ENCODE data around the gene CLOCK.

Gene CLOCK

DNA sequence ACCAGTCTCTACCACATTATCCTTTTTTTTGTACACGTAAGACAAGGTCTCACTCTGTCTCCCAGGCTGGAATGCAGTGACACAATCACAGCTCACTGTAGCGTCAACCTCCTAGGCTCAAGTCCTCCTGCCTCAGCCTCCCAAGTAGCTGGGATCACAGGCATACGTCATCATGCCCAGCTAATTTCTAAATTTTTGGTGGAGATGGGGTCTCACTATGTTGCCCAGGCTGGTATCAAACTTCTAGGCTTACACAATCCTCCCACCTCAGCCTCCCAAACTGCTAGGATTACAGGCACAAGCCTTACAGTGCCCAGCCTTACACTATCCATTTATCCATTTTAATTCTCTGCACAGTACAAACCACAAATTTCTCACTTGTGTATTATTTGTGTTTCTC lies 58.0 kb downstream of the CLOCK start:
- no peak for DNase-seq (ENCODE audit: extremely low read depth in 1 of 2, low read depth in 1 of 2)

DNA sequence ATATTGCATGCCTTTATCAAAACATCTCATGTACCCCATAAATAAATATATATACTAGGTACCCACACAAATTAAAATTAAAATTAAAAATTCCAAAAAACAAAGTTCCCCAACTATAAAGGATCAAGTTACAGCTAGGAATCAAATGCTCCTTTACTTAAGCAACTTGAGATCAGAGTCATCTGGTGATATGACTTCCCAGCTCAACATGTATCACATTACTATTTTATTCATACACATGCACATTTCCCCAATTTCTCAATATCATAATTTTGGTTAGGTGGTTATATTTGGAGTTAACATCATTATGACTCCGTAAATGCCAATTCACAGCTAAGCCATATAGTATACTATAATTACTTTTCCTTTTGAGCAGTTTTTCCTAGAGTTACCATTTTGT lies 60.9 kb downstream of the CLOCK start:
- no peak for DNase-seq (ENCODE audit: extremely low read depth in 1 of 2, low read depth in 1 of 2)

DNA sequence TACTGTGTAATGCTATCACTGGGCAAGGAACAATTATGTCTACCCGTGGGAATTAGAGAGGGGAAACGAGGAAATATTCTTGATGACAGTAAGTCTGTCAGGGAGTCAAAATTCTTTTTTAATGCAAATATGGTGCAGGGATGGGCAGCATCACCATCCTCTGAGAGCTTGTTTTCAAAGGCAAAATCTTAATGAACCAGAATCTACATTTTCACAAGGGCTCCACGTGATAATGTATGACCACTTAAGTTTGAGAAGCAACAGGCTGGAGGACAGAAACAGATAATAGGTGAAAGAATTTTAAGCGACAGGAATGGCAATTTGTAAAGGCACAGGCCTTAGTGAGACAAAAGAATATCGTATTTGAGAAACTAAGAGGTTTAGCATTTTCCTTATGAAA lies 63.4 kb downstream of the CLOCK start:
- DNase-seq (ENCODE audit: extremely low read depth in 1 of 2, low read depth in 1 of 2) = no peak

DNA sequence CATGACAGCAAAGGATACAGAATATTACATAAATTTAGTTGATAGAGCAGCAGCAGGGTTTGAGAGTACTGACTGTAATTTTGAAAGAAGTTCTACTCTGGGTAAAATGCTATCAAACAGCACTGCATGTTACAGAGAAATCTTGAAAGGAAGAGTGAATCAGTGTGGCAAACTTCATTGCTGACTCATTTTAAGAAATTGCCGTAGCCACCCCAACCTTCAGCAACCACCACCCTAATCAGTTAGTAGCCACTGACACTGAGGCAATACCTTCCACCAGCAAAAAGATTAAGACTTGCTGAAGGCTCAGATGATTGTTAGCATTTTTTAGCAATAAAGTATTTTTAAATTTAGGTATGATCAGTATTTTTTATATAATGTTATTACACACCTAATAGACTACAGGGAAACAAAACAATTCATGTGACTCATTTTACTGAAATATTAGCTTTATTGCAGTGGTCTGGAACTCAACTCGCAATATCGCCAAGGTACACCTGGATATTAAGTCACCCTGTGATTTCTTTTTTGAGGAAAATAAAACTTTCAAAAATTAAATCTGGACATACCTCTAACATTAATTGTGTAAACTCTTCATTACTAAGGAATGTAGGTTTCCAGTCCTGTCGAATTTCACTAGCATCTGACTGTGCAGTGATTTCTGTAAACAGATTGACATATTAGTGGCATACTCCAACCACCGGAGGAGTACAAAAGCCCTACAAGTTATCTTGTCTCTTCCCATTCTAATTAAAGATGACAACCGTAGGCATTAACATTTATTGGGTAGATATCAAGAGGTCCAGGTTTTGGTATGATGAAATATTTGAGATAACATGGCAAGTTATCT lies 71.1 kb downstream of the CLOCK start:
- no peak for DNase-seq (ENCODE audit: extremely low read depth in 1 of 2, low read depth in 1 of 2)

DNA sequence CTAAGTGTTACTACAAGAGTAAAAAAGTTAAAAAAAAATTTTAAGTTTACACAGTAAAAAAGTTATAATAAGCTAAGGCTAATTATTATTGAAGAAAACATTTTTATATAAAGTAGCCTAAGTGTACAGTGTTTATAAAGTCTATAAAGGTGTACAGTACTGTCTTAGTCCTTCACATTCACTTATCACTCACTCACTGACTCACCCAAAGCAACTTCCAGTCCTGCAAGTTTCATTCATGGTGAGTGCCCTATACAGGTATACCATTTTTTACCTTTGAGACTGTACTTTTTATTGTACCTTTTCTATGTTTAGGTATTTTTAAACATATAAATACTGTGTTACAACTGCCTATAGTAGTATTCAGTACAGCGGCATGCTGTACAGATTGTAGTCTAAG lies 76.7 kb downstream of the CLOCK start:
- DNase-seq (ENCODE audit: extremely low read depth in 1 of 2, low read depth in 1 of 2) = no peak

DNA sequence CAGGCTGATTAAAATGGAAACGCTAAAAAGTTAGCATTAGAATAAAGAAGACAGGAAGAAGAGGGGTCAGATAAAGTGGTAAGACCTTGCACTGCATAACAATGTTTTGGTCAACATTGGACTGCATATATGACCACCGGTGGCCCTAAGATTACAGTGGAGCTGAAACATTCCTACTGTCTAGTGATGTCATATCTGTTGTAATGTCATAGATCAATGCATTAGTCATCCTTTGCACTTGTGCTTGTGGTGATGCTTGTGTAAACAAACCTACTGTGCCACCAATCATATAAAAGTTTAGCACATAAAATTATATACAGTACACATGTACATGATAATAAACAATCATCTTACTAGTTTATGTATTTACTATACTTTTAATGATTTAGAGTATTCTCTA lies 78.0 kb downstream of the CLOCK start:
- DNase-seq (ENCODE audit: extremely low read depth in 1 of 2, low read depth in 1 of 2) = no peak

DNA sequence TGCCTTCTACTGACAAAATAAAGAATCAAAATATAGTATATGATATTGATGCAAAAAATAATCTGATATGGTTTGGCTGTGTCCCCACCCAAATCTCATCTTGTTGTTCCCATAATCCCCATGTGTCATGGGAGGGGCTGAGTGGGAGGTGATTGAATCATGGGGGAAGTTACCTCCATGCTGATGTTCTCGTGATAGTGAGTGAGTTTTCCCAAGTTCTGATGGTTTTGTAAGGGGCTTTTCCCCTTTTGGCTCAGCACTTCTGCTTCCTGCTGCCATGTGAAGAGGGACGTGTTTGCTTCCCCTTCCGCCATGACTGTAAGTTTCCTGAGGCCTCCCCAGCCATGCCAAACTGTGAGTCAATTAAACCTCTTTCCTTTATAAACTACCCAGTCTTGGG lies 80.7 kb downstream of the CLOCK start:
- no peak for DNase-seq (ENCODE audit: extremely low read depth in 1 of 2, low read depth in 1 of 2)

DNA sequence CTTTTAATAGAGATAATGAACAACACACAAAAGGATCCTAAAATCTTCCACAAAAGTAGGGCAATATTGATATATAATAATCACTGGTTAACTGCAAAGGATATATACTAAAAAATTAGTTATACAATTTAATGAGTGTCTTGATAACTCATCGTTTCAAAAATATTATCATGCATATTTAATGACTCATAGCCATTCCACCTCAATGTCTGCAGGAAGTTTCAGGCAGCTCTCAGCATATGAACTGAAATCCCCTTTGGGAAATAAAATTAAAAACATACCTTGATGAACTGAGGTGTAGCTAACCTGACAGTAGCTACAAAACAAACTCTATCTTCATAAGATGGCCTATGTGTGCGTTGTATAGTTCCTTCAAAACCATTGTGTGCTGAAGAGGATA lies 88.1 kb downstream of the CLOCK start:
- no peak for DNase-seq (ENCODE audit: extremely low read depth in 1 of 2, low read depth in 1 of 2)

DNA sequence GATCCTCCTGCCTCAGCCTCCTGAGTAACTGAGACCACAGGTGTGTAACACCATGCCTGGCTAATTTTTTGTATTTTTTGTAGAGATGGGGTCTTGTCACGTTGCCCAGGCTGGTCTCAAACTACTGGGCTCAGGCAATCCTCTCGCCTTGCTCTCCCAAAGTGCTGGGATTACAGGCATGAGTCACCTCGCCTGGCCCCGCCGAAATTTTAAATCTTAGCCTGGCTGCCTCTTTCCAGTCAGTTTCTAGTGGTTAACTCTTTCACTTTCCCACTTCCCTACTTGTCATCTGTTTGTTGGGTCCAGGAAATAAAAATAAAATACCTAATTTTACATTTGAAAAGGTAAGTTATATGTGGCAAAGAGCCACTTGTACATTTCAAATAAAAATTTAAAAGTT lies 88.5 kb downstream of the CLOCK start:
- DNase-seq (ENCODE audit: extremely low read depth in 1 of 2, low read depth in 1 of 2) = no peak

DNA sequence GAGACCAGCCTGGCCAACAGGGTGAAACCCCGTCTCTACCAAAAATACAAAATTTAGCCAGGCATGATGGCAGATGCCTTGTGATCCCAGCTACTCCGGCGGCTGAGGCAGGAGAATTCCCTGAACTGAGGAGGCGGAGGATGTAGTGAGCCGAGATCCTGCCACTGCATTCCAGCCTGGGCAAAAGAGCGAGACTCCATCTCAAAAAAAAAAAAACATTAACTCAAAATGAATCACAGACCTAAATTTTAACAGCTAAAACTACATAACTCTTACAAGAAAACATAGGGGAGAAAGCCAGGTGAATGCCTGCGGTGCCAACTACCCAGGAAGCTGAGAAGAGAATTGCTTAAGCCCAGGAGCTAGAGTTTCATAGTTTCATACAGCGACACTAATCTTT lies 96.1 kb downstream of the CLOCK start:
- DNase-seq (ENCODE audit: extremely low read depth in 1 of 2, low read depth in 1 of 2) = no peak

DNA sequence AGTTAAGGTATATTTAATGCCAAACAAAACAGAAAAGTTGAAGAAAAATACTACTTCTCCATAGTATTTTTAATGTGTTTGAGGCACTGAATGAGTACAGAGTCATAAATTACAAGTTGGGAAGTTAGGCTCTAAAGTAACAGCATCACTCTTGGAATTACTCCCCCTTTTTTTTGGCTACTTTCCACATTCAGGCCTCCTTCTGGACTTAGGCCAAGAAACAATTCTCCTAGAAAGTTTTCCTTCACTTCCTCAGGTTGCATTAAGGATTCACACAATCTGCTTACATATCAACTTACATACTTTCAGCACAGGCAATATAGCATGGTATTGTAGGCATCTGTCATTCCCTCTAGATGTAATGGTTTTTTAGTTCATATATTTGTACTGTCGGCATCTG lies 98.9 kb downstream of the CLOCK start:
- DNase-seq (ENCODE audit: extremely low read depth in 1 of 2, low read depth in 1 of 2) = no peak

DNA sequence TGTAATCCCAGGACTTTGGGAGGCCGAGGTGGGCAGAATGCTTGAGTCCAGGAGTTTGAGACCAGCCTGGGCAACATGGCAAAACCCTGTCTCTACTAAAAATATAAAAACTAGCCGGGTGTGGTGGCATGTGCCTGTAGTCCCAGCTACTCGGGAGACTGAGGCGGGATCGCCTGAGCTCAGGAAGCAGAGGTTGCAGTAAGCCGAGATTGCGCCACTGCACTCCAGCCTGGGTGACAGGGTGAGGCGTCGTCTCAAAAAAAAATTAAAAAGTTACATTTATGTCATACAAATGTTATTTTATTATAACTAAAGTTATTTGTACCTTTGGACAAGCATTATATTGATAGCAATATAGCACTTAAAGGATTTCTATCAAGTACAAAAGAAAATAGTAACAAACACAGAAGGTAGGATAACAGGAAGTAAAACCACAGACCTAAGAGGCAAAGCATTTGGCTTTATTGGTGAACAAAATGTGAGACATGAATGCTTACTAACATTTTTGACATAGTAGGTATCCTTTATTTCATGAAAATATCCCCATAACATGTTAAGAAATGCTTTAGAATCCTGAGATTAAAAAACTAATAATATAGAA lies 99.5 kb downstream of the CLOCK start:
- no peak for DNase-seq (ENCODE audit: extremely low read depth in 1 of 2, low read depth in 1 of 2)

DNA sequence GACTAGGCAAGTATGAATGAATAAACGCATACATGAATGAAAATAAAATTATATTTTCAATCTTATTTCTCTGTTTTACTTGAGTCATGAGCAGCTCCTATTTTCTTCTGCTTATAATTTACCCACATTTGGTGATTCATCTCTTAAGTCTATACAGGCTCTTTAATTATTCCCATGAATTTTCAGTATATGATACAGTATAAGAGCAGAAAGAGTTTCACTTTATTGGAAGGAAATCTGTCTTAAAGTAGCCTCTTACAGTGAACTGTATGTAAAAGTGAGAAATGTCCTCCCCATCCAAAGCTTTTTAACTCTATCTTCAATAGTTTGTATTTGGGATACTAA lies 100.2 kb downstream of the CLOCK start:
- no peak for DNase-seq (ENCODE audit: extremely low read depth in 1 of 2, low read depth in 1 of 2)

DNA sequence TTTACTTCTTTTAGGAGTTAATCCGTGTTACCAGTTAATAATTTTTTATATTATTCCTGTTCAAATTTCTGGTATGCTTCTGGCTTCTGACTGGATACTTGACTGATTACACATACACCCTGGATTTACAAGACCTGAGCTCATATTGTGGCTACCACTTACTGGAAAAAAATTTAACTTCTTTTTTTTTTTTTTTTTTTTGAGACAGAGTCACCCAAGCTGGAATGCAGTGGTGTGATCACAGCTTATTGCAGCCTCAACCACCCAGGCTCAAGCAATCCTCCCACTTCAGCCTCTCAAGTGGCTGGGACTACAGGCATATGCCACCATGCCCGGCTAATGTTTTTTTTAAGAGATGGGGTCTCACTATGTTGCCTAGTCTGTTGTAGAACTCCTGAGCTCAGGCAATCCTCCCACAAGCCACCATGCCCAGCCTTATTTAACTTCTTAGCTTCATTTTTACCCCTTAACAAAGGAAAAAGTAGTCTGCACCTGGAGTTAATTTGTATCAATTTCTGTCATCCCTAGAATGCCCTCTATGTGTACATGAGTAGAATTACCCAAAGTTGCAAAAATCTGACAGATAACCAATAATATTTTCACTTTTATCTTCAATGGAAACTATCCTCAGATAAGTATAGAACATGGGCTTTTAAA lies 100.7 kb downstream of the CLOCK start:
- no peak for DNase-seq (ENCODE audit: extremely low read depth in 1 of 2, low read depth in 1 of 2)

DNA sequence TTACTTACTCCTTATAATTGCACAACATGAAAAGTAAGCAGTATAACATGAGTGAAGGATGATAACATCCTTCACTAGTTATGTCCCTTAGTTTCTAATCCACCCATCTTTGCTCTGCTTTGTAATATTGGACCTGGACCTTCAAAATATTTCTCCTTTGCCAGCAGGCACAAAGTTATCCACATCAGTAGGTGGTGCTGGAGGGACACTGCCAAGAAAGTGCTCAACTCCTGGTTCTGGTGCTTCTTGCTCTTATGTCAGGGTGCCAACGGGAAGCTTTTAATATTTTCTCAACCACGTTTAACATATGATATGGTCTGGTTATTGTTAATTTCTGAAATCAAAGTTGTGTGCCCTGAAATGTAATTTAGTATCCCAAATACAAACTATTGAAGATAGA lies 101.9 kb downstream of the CLOCK start:
- DNase-seq (ENCODE audit: extremely low read depth in 1 of 2, low read depth in 1 of 2) = no peak

DNA sequence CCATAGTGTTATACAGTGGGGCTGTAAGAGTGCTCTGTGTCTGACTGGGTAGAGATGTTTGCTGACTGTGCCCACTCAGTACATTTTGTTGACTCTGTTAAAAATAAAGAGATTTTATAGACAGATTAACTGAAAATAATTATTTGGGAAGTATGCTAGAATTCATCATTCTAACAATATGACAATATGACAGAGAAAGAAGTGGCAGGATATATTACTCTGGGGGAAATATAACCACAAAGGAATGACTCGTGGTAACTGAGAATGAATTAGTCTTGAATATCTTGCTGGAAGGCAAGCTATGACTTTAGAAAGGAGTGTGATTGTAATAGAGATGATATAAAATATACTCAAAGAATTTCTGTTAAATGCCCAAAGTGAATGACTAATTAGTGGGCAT lies 104.2 kb downstream of the CLOCK start:
- no peak for DNase-seq (ENCODE audit: extremely low read depth in 1 of 2, low read depth in 1 of 2)

DNA sequence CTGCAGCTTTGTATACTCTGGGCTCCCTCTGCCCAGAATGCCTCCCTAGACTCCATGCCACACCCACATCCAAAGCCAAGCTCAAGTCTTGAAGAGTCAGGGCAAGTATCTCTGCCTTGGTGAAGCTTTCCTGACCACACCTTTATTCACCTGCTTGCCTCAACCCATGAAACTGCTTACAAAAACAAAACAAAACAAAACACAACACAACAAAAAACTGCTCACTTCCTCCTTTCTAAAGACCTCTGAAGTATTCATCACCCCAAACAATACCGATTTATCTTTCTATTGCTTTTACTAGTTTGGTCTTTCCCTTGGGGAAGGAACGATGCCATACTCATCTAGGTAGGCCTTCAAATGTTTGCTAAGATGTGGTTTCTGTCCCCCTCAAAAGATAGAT lies 105.9 kb downstream of the CLOCK start:
- no peak for DNase-seq (ENCODE audit: extremely low read depth in 1 of 2, low read depth in 1 of 2)

DNA sequence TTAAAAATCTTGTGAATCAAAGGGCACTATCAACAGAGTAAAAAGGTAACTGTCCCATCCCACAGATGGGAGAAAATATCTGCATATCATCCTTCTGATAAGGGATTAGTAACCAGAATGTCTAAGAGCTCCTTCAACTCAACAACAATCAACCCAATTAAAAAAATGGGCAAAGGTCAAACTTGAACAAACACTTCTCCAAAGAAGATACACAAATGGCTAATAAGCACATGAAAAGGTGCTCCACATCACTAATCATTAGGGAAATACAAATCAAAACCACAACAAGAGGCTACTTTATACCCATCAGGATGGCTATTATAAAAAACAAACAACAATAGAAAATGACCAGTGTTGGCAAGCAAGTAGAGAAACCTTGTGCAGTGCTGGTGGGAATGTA lies 107.7 kb downstream of the CLOCK start:
- no peak for DNase-seq (ENCODE audit: extremely low read depth in 1 of 2, low read depth in 1 of 2)

DNA sequence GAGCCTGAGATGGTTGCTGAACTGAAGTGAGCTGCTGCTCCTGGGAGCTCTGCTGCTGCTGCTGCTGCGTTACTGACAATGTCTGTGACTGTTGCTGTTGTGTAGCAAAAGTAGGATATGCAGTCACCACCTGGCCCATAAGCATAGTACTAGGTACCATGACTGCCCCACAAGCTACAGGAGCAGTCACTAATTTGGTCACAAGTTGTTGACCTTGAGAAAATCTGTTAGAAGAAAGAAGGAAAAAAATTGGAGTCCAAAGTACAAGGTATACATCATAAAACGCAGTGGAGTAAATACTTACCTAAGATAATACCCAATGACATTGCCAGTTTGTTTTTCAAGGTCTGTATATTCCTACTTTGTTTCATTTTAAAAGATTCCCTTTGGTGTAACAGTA lies 108.4 kb downstream of the CLOCK start:
- DNase-seq (ENCODE audit: extremely low read depth in 1 of 2, low read depth in 1 of 2) = no peak

DNA sequence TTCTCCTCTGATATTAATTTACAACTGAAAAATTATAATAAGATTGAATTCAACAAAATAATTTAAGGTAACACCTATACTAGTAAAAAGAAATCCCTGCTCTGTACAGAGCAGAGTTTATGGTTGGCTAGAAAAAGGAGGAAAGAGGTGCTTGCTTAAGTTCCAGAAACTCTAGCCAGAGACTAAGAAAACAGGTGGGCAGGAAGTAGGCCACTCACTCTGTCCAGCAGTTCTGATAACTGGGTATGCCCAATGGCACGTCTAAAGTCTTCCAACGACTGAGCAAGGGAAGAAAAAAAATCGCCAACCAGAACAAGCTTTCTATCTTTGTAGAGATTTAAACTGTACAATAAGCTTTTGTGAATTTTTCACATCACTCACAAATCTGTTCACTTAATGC lies 108.9 kb downstream of the CLOCK start:
- DNase-seq (ENCODE audit: extremely low read depth in 1 of 2, low read depth in 1 of 2) = no peak

DNA sequence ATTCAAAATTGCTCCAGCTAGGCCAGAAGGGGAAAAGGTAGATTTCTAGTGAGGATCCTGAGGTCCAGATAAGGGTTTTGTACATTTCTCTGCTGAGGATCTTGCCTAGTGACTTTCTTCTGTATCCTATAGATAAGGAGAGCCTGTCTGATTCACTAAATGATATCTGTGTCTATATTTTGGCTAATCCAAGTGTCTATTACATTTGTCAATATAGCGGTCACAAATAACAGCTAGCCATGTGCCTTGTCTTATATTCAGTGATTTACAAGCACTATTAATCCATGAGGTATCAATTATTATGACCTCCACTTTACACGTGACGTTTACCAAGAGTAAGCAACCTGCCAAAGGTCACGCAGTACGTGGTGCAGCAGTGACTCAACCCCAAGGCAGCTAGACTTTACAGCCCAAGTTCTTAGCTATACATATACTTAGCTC lies 109.3 kb downstream of the CLOCK start:
- DNase-seq (ENCODE audit: extremely low read depth in 1 of 2, low read depth in 1 of 2) = no peak

DNA sequence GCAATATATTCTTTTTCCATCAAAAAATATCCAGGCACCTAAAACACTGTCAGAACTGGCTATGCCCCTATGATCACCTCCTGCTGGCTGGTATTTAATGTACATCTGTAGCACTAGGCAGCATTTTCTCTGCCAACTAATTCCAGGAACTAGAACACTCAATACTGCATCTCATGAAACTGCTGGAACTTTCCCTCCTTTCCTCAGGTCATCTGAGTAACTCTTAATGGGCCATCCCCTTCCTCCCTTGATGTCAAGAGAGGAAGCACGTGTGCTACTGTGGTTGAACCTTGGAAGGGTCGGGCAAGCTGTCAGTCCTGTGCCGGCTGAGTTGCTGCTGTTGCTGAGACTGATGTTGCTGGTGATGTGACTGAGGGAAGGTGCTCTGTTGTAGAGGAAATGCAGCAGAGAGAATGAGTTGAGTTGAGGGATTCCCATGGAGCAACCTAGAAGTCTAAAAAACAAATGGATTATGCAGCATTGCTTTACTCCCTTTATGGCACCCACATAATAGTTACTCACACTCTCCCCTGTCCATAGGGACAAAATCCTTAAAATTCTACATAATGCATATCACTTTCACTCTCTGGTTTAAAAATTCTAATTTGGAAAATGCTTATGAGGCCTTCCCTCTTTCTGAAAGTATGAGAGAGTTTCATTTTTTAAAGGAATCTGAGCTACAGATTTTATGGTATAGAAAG lies 111.4 kb downstream of the CLOCK start:
- no peak for DNase-seq (ENCODE audit: extremely low read depth in 1 of 2, low read depth in 1 of 2)

All from activated CD8-positive, alpha-beta memory T cell treated with anti-CD3 and anti-CD28 coated beads for 1 hour (primary cell).